HFFc6 (cell line): ENCODE data around the gene PRIMA1. TPM values are rescaled to one million over a fixed set of nuclear protein-coding genes. Genes with fewer than 3 reads are reported as not detected.

Experiments
- DNase-seq: peaks from one replicate; pipeline ENCODE4 v3.0.0-alpha.2; 2018
- H3K27ac Mint-ChIP-seq: 2 replicates; pipeline ENCODE4 v1.8.0; 2020; ENCODE audit warnings: mild to moderate bottlenecking, mixed read lengths
- H3K27me3 Mint-ChIP-seq: 2 replicates; pipeline ENCODE4 v1.8.0; 2021; ENCODE audit warnings: mild to moderate bottlenecking, moderate library complexity, mixed read lengths; ENCODE audit not compliant: insufficient read depth
- H3K36me3 Mint-ChIP-seq: 2 replicates; pipeline ENCODE4 v1.8.0; 2021; ENCODE audit warnings: low read depth, mixed read lengths
- H3K4me1 Mint-ChIP-seq: 2 replicates; pipeline ENCODE4 v1.8.0; 2020; ENCODE audit warnings: low read depth, mixed read lengths
- H3K4me3 Mint-ChIP-seq: 2 replicates; pipeline ENCODE4 v1.8.0; 2020; ENCODE audit warnings: mild to moderate bottlenecking, moderate library complexity, mixed read lengths
- H3K9me3 Mint-ChIP-seq: 2 replicates; pipeline ENCODE4 v1.8.0; 2020; ENCODE audit warnings: mild to moderate bottlenecking, mixed read lengths
- total RNA-seq, 6 experiments: library from RNA; stranded (reverse); fragmentation: NEBNext Ultra II Directional; extraction: Animal tissue kit (Norgen Biotek cat#: 25700); gene quantifications; 2 replicates in 1 of 6; 3 replicates in 5 of 6; pipeline ENCODE4 v1.2.3, GENCODE V29; 2021
- TF ChIP-seq, protein P1 (sequence below): fragments of 200-600 bp; sonication (generic); IDR thresholded peaks from 2 replicates; pipeline ENCODE4 v1.5.0; 2021; ENCODE audit warnings: antibody characterized with exemption, mild to moderate bottlenecking

PRIMA1 gene
- total RNA-seq, 6 experiments from 2014 or later, result not detected

DNA sequence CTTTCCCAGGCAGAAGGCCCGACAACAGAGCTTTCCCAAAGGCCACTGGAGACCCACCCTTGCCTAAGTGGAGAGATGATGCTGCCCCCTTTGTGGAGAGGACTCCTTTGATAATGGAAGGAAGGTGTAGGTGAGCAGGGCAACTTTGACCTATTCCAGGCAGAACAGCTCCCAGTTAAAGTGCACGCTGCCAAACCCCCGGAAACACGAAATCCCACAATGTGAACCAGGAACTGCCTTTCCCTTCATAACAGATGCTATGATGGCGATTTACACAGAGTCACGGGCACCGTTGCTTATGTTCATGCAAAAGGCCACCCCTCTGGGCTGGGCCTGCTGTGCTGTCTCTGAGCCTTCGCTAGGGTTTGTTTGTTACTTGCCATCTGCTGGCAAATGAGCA is 34.6 kb downstream of the PRIMA1 start:
- no peaks in the 10 kb centered on the region for H3K4me1 Mint-ChIP-seq
- H3K9me3 Mint-ChIP-seq, result peaks cover 49% of the 10 kb centered on the region
- H3K4me3 Mint-ChIP-seq, result no peak overlapping the region
- H3K27ac Mint-ChIP-seq, result no peak overlapping the region
- TF ChIP-seq, protein P1, sequence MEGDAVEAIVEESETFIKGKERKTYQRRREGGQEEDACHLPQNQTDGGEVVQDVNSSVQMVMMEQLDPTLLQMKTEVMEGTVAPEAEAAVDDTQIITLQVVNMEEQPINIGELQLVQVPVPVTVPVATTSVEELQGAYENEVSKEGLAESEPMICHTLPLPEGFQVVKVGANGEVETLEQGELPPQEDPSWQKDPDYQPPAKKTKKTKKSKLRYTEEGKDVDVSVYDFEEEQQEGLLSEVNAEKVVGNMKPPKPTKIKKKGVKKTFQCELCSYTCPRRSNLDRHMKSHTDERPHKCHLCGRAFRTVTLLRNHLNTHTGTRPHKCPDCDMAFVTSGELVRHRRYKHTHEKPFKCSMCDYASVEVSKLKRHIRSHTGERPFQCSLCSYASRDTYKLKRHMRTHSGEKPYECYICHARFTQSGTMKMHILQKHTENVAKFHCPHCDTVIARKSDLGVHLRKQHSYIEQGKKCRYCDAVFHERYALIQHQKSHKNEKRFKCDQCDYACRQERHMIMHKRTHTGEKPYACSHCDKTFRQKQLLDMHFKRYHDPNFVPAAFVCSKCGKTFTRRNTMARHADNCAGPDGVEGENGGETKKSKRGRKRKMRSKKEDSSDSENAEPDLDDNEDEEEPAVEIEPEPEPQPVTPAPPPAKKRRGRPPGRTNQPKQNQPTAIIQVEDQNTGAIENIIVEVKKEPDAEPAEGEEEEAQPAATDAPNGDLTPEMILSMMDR, result no peak
- H3K27me3 Mint-ChIP-seq, result no peaks in the 10 kb centered on the region; the same call in none of the 2 replicates
- no peaks in the 10 kb centered on the region for H3K36me3 Mint-ChIP-seq
- no peak for DNase-seq

DNA sequence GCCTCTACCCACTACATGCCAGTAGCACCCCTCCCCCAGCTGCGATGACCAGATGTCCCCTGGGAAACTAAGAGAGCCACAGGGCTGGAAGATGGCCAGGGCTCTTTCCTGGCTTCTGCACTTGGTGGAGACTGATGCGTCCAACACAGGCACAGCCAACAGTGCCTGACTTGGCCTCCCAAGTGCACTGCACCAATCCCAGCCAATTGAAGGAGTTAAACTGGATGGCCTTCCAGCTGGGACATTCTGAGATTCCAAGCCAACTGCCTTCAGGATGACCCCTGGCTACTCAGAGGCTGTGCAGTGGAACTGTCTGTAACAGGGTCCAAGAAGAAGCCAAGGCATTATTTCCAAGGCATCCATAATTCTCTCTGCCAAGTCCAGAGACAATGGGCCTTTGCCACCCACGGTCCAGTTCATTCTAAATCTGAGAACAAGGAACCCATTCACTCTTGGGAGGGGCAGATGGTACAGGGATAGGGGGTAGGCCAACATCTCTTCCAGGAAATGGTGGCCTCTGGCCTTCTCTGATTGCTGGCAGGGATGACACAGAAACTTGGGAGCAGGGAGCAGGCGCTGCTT is 35.2 kb downstream of the PRIMA1 start:
- H3K27me3 Mint-ChIP-seq, result no peaks in the 10 kb centered on the region; the same call in none of the 2 replicates

DNA sequence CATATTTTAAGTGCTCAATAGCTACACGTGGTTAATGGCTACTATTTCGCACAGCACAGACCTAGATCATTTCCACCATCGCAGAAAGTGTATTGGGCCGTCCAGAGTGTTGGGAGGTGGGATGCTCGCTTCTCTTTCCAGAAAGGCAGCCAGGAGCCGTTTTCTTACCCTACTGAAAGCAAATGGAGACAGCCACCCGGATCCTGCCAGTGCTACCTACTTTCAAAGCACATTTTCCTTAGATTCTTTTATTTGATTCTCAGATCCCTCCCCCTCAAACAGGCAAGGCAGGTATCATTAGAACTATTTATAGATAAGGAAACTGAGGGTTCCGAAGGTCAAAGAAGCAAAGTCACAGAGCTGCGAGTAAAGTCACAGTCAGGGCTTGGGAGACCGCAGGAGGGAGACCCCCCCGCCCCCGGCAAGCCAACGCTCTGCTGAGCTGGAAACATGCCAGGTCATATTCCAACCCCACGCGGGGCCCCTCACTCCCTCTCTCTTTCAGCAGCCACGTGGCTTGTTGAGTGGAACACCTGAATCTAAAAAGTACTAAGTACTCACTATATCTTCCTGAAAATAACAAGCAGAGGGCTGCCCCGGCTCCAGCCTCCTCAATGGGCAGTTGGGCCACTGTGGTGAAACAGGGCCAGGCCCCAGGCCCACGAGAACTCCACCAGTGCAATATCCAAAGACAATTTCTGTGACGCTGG is 36.2 kb downstream of the PRIMA1 start:
- Mint-ChIP-seq H3K27ac (no peak overlapping the region), H3K36me3 (peaks cover 5% of the 10 kb centered on the region; the same call in 1 of the 2 replicates), H3K4me1 (no peaks in the 10 kb centered on the region), H3K4me3 (no peak overlapping the region), H3K9me3 (peaks cover 51% of the 10 kb centered on the region), H3K27me3 (no peaks in the 10 kb centered on the region; the same call in none of the 2 replicates)
- TF ChIP-seq, protein P1, result no peak
- no peak for DNase-seq

More for the DNA sequence above, 35.2 kb downstream of the PRIMA1 start:
- no peaks in the 10 kb centered on the region for H3K4me1 Mint-ChIP-seq
- H3K27ac Mint-ChIP-seq, result no peak overlapping the region
- DNase-seq, result no peak
- H3K9me3 Mint-ChIP-seq, result peaks cover 51% of the 10 kb centered on the region
- H3K36me3 Mint-ChIP-seq, result 0 out of 2 replicates have a peak, but pooled peaks cover under 1% of the 10 kb centered on the region
- TF ChIP-seq, protein P1, result no peak
- H3K4me3 Mint-ChIP-seq, result no peak overlapping the region

GRCh38 chr14:93749076-93749420 is 39.2 kb downstream of the PRIMA1 start:
- no peak for DNase-seq
- Mint-ChIP-seq H3K9me3 (peaks cover 55% of the 10 kb centered on the region), H3K27ac (no peak overlapping the region), H3K4me1 (no peaks in the 10 kb centered on the region), H3K4me3 (no peak overlapping the region), H3K36me3 (peaks cover 5% of the 10 kb centered on the region; the same call in 1 of the 2 replicates), H3K27me3 (no peaks in the 10 kb centered on the region)
- TF ChIP-seq, protein P1, result no peak

- TF ChIP-seq, protein P1, result no peak
- Mint-ChIP-seq H3K36me3 (peaks cover 5% of the 10 kb centered on the region; the same call in 1 of the 2 replicates), H3K27ac (no peak overlapping the region), H3K4me1 (no peaks in the 10 kb centered on the region), H3K27me3 (peaks cover under 1% of the 10 kb centered on the region; the same call in 1 of the 2 replicates), H3K9me3 (peaks cover 60% of the 10 kb centered on the region), H3K4me3 (no peak overlapping the region)
- no peak for DNase-seq
Observed at GRCh38 chr14:93748208-93749075, 39.8 kb downstream of the PRIMA1 start.
